Measurements from ENCODE around the gene CACNB4. TPM values are rescaled to one million over a fixed set of nuclear protein-coding genes. Genes with fewer than 3 reads are reported as not detected.

Gene CACNB4
- total RNA-seq, 2 experiments from 2014 or later, result 0.14 to 0.20 TPM

- POLR2A ChIA-PET, result no interaction called here
- Histone ChIP-seq H3K4me1 (ENCODE audit: insufficient read depth, low read length) (no peaks in the 10 kb centered on the region), H3K4me3 (ENCODE audit: low read length) (no peak overlapping the region), H3K27ac (ENCODE audit: low read depth in 1 of 2, low read length in 2 of 2) (no peak overlapping the region), H3K27me3 (ENCODE audit: control insufficient read depth in 1 of 2, insufficient read depth in 2 of 2, low read length in 2 of 2) (no peaks in the 10 kb centered on the region), H3K9me3 (ENCODE audit: control insufficient read depth in 1 of 2, insufficient read depth in 1 of 2, low read length in 2 of 2) (peaks cover 0 to 4% of the 10 kb centered on the region in 2 experiments), H3K36me3 (ENCODE audit: insufficient read depth, low read length) (peaks cover 3% of the 10 kb centered on the region)
- intact Hi-C loops (cut with DNase I, micrococcal nuclease), result no loop called here
- no peak overlapping the region for H3K4me3 Mint-ChIP-seq
- peaks cover 45% of the 10 kb centered on the region for H3K36me3 Mint-ChIP-seq (ENCODE audit: low read depth)
- DNase-seq (no peak), ATAC-seq (ENCODE audit: poor library complexity) (no peak)
- H3K4me1 Mint-ChIP-seq (ENCODE audit: low read depth), result no peaks in the 10 kb centered on the region
- no peak overlapping the region for H3K27ac Mint-ChIP-seq
- no peaks in the 10 kb centered on the region for H3K27me3 Mint-ChIP-seq
- CTCF ChIA-PET, result no interaction called here
- H3K9me3 Mint-ChIP-seq, result no peaks in the 10 kb centered on the region
- TF ChIP-seq CTCF (IDR thresholded peaks at IDR 0.05), result no peak
Observed at GRCh38 chr2:151793123-151793522, 305.7 kb downstream of the CACNB4 start.

GRCh38 chr2:151792589-151792988 lies 306.3 kb downstream of the CACNB4 start:
- Mint-ChIP-seq H3K36me3 (ENCODE audit: low read depth) (peaks cover 49% of the 10 kb centered on the region), H3K4me1 (ENCODE audit: low read depth) (no peaks in the 10 kb centered on the region), H3K4me3 (no peak overlapping the region), H3K27ac (no peak overlapping the region), H3K9me3 (no peaks in the 10 kb centered on the region), H3K27me3 (no peaks in the 10 kb centered on the region)
- ChIA-PET CTCF (no interaction called here), POLR2A (no interaction called here)
- DNase-seq (no peak), ATAC-seq (ENCODE audit: poor library complexity) (no peak)
- H3K27me3 ChIP-seq (ENCODE audit: control insufficient read depth in 1 of 2, insufficient read depth in 2 of 2, low read length in 2 of 2), result no peaks in the 10 kb centered on the region
- peaks cover 0 to 4% of the 10 kb centered on the region in 2 experiments for H3K9me3 ChIP-seq (ENCODE audit: control insufficient read depth in 1 of 2, insufficient read depth in 1 of 2, low read length in 2 of 2)
- TF ChIP-seq CTCF (IDR thresholded peaks at IDR 0.05), result no peak
- H3K36me3 ChIP-seq (ENCODE audit: insufficient read depth, low read length), result peaks cover 3% of the 10 kb centered on the region
- H3K4me3 ChIP-seq (ENCODE audit: low read length), result no peak overlapping the region
- intact Hi-C loops (cut with DNase I, micrococcal nuclease), result no loop called here
- no peaks in the 10 kb centered on the region for H3K4me1 ChIP-seq (ENCODE audit: insufficient read depth, low read length)
- no peak overlapping the region for H3K27ac ChIP-seq (ENCODE audit: low read depth in 1 of 2, low read length in 2 of 2)

- no peak overlapping the region for H3K4me3 Mint-ChIP-seq
- peaks cover 0 to 4% of the 10 kb centered on the region in 2 experiments for H3K9me3 ChIP-seq (ENCODE audit: control insufficient read depth in 1 of 2, insufficient read depth in 1 of 2, low read length in 2 of 2)
- intact Hi-C loops (cut with DNase I, micrococcal nuclease), result no loop called here
- H3K27me3 Mint-ChIP-seq, result no peaks in the 10 kb centered on the region
- CTCF ChIA-PET, result no interaction called here
- no peaks in the 10 kb centered on the region for H3K9me3 Mint-ChIP-seq
- ATAC-seq (ENCODE audit: poor library complexity) (no peak), DNase-seq (no peak)
- no peak overlapping the region for H3K27ac Mint-ChIP-seq
- no peak overlapping the region for H3K4me3 ChIP-seq (ENCODE audit: low read length)
- peaks cover 3% of the 10 kb centered on the region for H3K36me3 ChIP-seq (ENCODE audit: insufficient read depth, low read length)
- TF ChIP-seq CTCF (IDR thresholded peaks at IDR 0.05), result no peak
- no peak overlapping the region for H3K27ac ChIP-seq (ENCODE audit: low read depth in 1 of 2, low read length in 2 of 2)
- no peaks in the 10 kb centered on the region for H3K4me1 Mint-ChIP-seq (ENCODE audit: low read depth)
- POLR2A ChIA-PET, result no interaction called here
- H3K36me3 Mint-ChIP-seq (ENCODE audit: low read depth), result peaks cover 43% of the 10 kb centered on the region
- no peaks in the 10 kb centered on the region for H3K27me3 ChIP-seq (ENCODE audit: control insufficient read depth in 1 of 2, insufficient read depth in 2 of 2, low read length in 2 of 2)
- no peaks in the 10 kb centered on the region for H3K4me1 ChIP-seq (ENCODE audit: insufficient read depth, low read length)
Observed at GRCh38 chr2:151791545-151791944, 307.3 kb downstream of the CACNB4 start.

Data from CD4-positive, alpha-beta T cell (primary cell).